Astrocyte of the cerebellum (primary cell): ENCODE measurements around the gene CD109.

Experiments used
- DNase-seq: peaks from one replicate; pipeline ENCODE4 v3.0.0-alpha.2; 2011; ENCODE audit warnings: low read depth
- H3K4me3 ChIP-seq: 2 replicates; pipeline ENCODE4 v1.5.1; 2011; ENCODE audit warnings: mild to moderate bottlenecking, low read depth, low read length, moderate library complexity
- CTCF ChIP-seq: IDR thresholded peaks from 2 replicates; pipeline ENCODE4 v1.5.1; 2012; ENCODE audit warnings: low read length, low read depth, moderate library complexity, mild to moderate bottlenecking; ENCODE audit errors: missing control alignments
- in situ Hi-C: cut with HindIII; loops from 2 replicates; pipeline ENCODE4 v1.10.0; 2017; ENCODE audit warnings: low sequenced_read_pairs

Gene CD109

GRCh38 chr6:73866305-73866704, 170.3 kb downstream of the CD109 start:
- no peak overlapping the region for H3K4me3 ChIP-seq
- DNase-seq = no peak
- no peak for TF ChIP-seq CTCF
- in situ Hi-C loops = no loop called here

- TF ChIP-seq CTCF = no peak
Observed at GRCh38 chr6:73867411-73867810, 171.4 kb downstream of the CD109 start.

GRCh38 chr6:73870907-73871306, 174.9 kb downstream of the CD109 start:
- DNase-seq = no peak
- H3K4me3 ChIP-seq = no peak overlapping the region
- in situ Hi-C loops = no loop called here
- no peak for TF ChIP-seq CTCF

More at GRCh38 chr6:73867411-73867810, 171.4 kb downstream of the CD109 start:
- H3K4me3 ChIP-seq = no peak overlapping the region
- no peak for DNase-seq
- in situ Hi-C loops = no loop called here

- in situ Hi-C loops = no loop called here
- TF ChIP-seq CTCF = no peak
- H3K4me3 ChIP-seq = no peak overlapping the region
- no peak for DNase-seq
Observed at GRCh38 chr6:73873081-73873480, 177.1 kb downstream of the CD109 start.
